Esophagus squamous epithelium (tissue), 5 donors: ENCODE data around the gene MYO5A. TPM values are rescaled to one million over a fixed set of nuclear protein-coding genes. Genes with fewer than 3 reads are reported as not detected.
A peak's percentile ranks its signal among the peaks of the same experiment; 100 is the strongest.

Experiments
- DNase-seq: peaks from one replicate; lab custom pipeline; 2025; lab: John Stamatoyannopoulos, UW
- H3K27ac ChIP-seq, 4 donors: fragments of 200-600 bp; sonication (generic); one replicate each; pipeline ENCODE4 v1.5.1; 2016 to 2019; ENCODE audit warnings: mild to moderate bottlenecking in 1 of 4
- H3K27me3 ChIP-seq, 4 donors: fragments of 200-600 bp; sonication (generic); 1 replicate in 3 of 4; 2 replicates in 1 of 4; pipeline versions ENCODE4 v1.5.1 to v1.6.0; 2017 to 2021; ENCODE audit warnings: antibody characterized with exemption in 1 of 4
- H3K36me3 ChIP-seq, 3 donors: fragments of 200-600 bp; sonication (generic); one replicate each; pipeline ENCODE4 v1.5.1; 2016 to 2019
- H3K4me1 ChIP-seq, 3 donors: fragments of 200-600 bp; sonication (generic); one replicate each; pipeline ENCODE4 v1.5.1; 2017 to 2019
- H3K4me3 ChIP-seq, 4 donors: fragments of 200-600 bp; sonication (generic); 1 replicate in 3 of 4; 2 replicates in 1 of 4; pipeline ENCODE4 v1.5.1; 2016 to 2019; ENCODE audit warnings: mild to moderate bottlenecking in 2 of 4, moderate library complexity in 1 of 4
- H3K9me3 ChIP-seq, 3 donors: fragments of 200-600 bp; sonication (generic); one replicate each; pipeline ENCODE4 v1.5.1; 2016 to 2019
- POLR2A ChIP-seq, 4 donors: fragments of 450-650 bp; IDR thresholded peaks; one replicate each; pipeline ENCODE4 v1.6.1; 2017; ENCODE audit warnings: antibody characterized with exemption in 4 of 4, mild to moderate bottlenecking in 4 of 4, moderate library complexity in 3 of 4
- WGBS, 2 donors: methylation state at CpG; one replicate each; pipeline ENCODE4 v1.1.5; 2018; 5-methylcytosine and 5-hydroxymethylcytosine counted together
- intact Hi-C: fragments of 100-400 bp; cut with DNase I; formaldehyde crosslinking; loops from one replicate; pipeline ENCODE4 v1.15.0; 2022
- total RNA-seq, 4 donors: library from RNA; depleted of rRNA; stranded (reverse); fragments of >200 nt; gene quantifications; one replicate each; pipeline ENCODE4 v1.1.0, GENCODE V29; 2016
- TF ChIP-seq, protein P1 (sequence below), 6 experiments: fragments of 450-650 bp in 4 of 6; fragments of 200-600 bp in 2 of 6; sonication (generic) in 2 of 6; IDR thresholded peaks; one replicate each; pipeline ENCODE4 v1.5.1; 2016 to 2019; ENCODE audit warnings: antibody characterized with exemption in 6 of 6, mild to moderate bottlenecking in 4 of 6, moderate library complexity in 4 of 6
- donor health status: DM: yes; HTN: yes; CAD: no.

MYO5A gene
- total RNA-seq, 4 donors from 2014 or later, result 11.3 to 24.6 (median 22.3) TPM

DNA sequence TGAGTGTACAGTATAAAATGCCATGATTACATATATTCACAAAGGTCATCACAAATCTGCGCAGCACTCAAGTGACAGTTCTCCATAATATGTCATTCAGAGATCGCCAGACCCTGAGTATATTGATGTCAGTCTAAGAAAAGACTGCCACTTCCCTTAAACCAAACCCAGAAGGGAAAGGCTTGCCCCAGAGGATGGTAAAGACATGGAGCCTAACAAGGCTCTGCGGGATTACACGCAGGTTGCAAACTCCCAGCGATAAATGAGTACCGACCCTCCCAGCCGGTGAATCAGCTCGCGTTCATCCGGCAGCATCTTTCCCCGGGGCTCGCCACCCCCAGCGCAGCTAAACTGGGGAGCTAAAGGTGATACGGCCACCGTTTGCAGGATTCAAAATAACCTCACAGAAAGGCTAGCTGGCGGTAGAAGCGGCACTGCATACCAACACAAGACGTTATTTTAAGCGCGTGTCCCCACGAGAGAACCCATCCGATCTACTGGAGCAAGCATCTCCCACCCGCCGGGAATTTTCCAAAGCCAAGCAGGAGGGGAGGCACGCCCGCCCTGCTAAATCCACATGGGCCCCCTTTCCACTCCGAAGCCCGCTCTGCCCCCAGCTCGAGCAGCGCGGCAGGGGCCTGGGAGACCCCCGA, 643 bp downstream of the MYO5A start:
- intact Hi-C loops, result no loop called here
- no peak for DNase-seq
- H3K36me3 ChIP-seq, result no peaks in the 10 kb centered on the region
- H3K27ac ChIP-seq, result peak overlapping the region; percentile 66 to 94 (median 86)
- TF ChIP-seq, protein P1, sequence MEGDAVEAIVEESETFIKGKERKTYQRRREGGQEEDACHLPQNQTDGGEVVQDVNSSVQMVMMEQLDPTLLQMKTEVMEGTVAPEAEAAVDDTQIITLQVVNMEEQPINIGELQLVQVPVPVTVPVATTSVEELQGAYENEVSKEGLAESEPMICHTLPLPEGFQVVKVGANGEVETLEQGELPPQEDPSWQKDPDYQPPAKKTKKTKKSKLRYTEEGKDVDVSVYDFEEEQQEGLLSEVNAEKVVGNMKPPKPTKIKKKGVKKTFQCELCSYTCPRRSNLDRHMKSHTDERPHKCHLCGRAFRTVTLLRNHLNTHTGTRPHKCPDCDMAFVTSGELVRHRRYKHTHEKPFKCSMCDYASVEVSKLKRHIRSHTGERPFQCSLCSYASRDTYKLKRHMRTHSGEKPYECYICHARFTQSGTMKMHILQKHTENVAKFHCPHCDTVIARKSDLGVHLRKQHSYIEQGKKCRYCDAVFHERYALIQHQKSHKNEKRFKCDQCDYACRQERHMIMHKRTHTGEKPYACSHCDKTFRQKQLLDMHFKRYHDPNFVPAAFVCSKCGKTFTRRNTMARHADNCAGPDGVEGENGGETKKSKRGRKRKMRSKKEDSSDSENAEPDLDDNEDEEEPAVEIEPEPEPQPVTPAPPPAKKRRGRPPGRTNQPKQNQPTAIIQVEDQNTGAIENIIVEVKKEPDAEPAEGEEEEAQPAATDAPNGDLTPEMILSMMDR (IDR thresholded peaks at IDR 0.05), result no peak
- TF ChIP-seq POLR2A (IDR thresholded peaks at IDR 0.05), result no peak
- H3K9me3 ChIP-seq, result no peaks in the 10 kb centered on the region
- H3K27me3 ChIP-seq, result peaks cover 0 to 25% (median 0%) of the 10 kb centered on the region in 4 donors
- H3K4me3 ChIP-seq, result peak overlapping the region; percentile 52 to 90 (median 83)
- 5 to 8% methylated on average over 18 to 20 of the region's 32 CpGs for WGBS, 2 donors
- peaks cover 4 to 34% (median 24%) of the 10 kb centered on the region in 3 donors for H3K4me1 ChIP-seq

DNA sequence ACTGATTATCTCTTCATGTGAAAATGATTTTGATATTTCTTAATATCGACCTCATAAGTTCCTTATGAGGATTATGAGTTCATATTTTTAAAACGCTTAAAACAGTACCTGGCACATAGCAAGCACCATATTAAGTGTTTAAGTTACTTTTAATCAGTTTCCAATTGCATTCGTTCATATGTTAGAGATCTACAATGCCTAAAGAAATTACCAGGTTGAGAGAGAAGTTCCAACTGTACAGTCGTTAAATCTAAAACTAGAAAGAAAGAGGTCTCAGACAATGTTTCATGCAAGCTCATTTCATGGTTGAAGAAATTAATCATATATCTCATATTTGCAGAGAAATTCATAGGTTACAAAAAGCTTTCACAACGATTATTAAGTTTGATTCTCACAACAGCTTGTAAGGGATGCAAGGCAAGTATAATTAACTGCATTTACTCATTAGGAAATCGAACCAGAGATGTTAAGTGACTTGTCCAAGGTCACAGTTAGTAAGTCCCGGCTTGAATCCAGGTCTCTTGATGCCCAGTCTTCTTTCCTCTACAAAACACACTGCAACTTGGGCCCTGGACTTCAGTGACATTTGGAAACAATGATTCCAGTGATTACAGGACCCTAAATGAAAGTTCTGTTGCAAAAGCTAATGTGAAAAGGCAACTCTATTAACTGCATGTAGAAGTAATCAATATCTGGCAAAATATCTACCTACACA, 1.3 kb downstream of the MYO5A start:
- no peaks in the 10 kb centered on the region for H3K9me3 ChIP-seq
- peak overlapping the region; percentile 52 to 90 (median 83) for H3K4me3 ChIP-seq
- H3K27me3 ChIP-seq, result peaks cover 0 to 23% (median 0%) of the 10 kb centered on the region in 4 donors
- TF ChIP-seq, protein P1 (IDR thresholded peaks at IDR 0.05), result no peak
- TF ChIP-seq POLR2A (IDR thresholded peaks at IDR 0.05), result no peak
- no peak for DNase-seq
- no peaks in the 10 kb centered on the region for H3K36me3 ChIP-seq
- 72% methylated on average over 7 of the region's 7 CpGs for WGBS, 2 donors
- peak overlapping the region; percentile 66 to 94 (median 86) for H3K27ac ChIP-seq
- intact Hi-C loops, result no loop called here
- peaks cover 4 to 41% (median 28%) of the 10 kb centered on the region in 3 donors for H3K4me1 ChIP-seq

GRCh38 chr15:52524223-52525136, 4.2 kb downstream of the MYO5A start:
- peaks cover 4 to 49% (median 28%) of the 10 kb centered on the region in 3 donors for H3K4me1 ChIP-seq
- no peak overlapping the region for H3K27ac ChIP-seq
- DNase-seq, result no peak
- no peak overlapping the region for H3K4me3 ChIP-seq
- H3K27me3 ChIP-seq, result no peaks in the 10 kb centered on the region
- 90% methylated on average over 4 of the region's 4 CpGs for WGBS, 2 donors
- intact Hi-C loops, result no loop called here
- no peaks in the 10 kb centered on the region for H3K36me3 ChIP-seq
- no peaks in the 10 kb centered on the region for H3K9me3 ChIP-seq
- TF ChIP-seq, protein P1 (IDR thresholded peaks at IDR 0.05), result no peak
- no peak for TF ChIP-seq POLR2A (IDR thresholded peaks at IDR 0.05)

GRCh38 chr15:52523647-52524046, 5.0 kb downstream of the MYO5A start:
- intact Hi-C loops, result no loop called here
- Histone ChIP-seq H3K4me1 (peaks cover 4 to 44% (median 27%) of the 10 kb centered on the region in 3 donors), H3K36me3 (no peaks in the 10 kb centered on the region), H3K4me3 (no peak overlapping the region), H3K27ac (peak overlapping the region in 2 of 4 donors; percentile 31 to 33), H3K9me3 (no peaks in the 10 kb centered on the region), H3K27me3 (no peaks in the 10 kb centered on the region)
- TF ChIP-seq, protein P1 (IDR thresholded peaks at IDR 0.05), result no peak
- TF ChIP-seq POLR2A (IDR thresholded peaks at IDR 0.05), result no peak
- no peak for DNase-seq
- whole genome bisulfite sequencing, 2 donors, result 39 to 61% methylated on average over 4 to 5 of the region's 5 CpGs
